ENCODE measurements around the gene IGSF10. TPM values are rescaled to one million over a fixed set of nuclear protein-coding genes. Genes with fewer than 3 reads are reported as not detected.

IGSF10 gene
- total and polyA plus RNA-seq, 7 donors, result 0.04 to 1.3 (median 0.23) TPM; not detected in 1

GRCh38 chr3:151483488-151483887, 22.6 kb upstream of the IGSF10 start:
- ATAC-seq, result no peak
- intact Hi-C loops (cut with DNase I), result no loop called here
- TF ChIP-seq CTCF (IDR thresholded peaks at IDR 0.05), result no peak
- DNase-seq, result no peak
- Histone ChIP-seq H3K9me3 (peaks cover 7% of the 10 kb centered on the region), H3K4me3 (no peak overlapping the region), H3K36me3 (ENCODE audit: insufficient read depth in 1 of 2, low read depth in 1 of 2) (no peaks in the 10 kb centered on the region), H3K27ac (no peak overlapping the region), H3K27me3 (ENCODE audit: insufficient read depth in 3 of 3, low read length in 2 of 3) (no peaks in the 10 kb centered on the region), H3K4me1 (no peaks in the 10 kb centered on the region)
- 88 to 97% (median 95%) methylated on average over 1 of the region's 1 CpG for whole genome bisulfite sequencing, 3 donors

GRCh38 chr3:151480492-151480891, 19.6 kb upstream of the IGSF10 start:
- DNase-seq, result no peak
- H3K27ac ChIP-seq, result no peak overlapping the region
- ATAC-seq, result no peak
- intact Hi-C loops (cut with DNase I), result no loop called here
- H3K9me3 ChIP-seq, result peaks cover 7% of the 10 kb centered on the region
- TF ChIP-seq CTCF (IDR thresholded peaks at IDR 0.05), result no peak
- no peak overlapping the region for H3K4me3 ChIP-seq
- H3K4me1 ChIP-seq, result peaks cover 3% of the 10 kb centered on the region
- H3K36me3 ChIP-seq (ENCODE audit: insufficient read depth in 1 of 2, low read depth in 1 of 2), result no peaks in the 10 kb centered on the region
- 80 to 85% (median 83%) methylated on average over 2 of the region's 2 CpGs for WGBS, 3 donors
- no peaks in the 10 kb centered on the region for H3K27me3 ChIP-seq (ENCODE audit: insufficient read depth in 3 of 3, low read length in 2 of 3)

DNA sequence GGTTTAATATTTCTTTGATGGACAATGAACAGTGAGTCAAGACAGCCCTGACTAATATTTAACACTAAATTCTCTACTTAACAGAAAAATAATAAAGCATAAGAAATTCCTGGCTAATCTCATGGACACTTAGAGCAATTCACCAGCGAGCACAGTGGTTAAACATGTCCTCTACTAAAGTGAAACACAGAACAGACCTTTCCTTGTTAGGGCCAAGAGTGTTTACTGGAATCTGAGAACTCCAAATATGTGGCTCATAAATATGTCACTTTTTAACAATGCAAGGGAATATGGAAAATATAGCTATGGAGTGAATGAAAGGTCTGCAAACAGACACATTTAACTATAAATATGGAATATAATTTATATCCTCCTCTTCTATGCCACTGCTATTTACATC, 18.6 kb upstream of the IGSF10 start:
- no peak for TF ChIP-seq CTCF (IDR thresholded peaks at IDR 0.05)
- Histone ChIP-seq H3K4me3 (no peak overlapping the region), H3K27me3 (ENCODE audit: insufficient read depth in 3 of 3, low read length in 2 of 3) (no peaks in the 10 kb centered on the region), H3K27ac (no peak overlapping the region), H3K4me1 (peaks cover 3% of the 10 kb centered on the region), H3K36me3 (ENCODE audit: insufficient read depth in 1 of 2, low read depth in 1 of 2) (no peaks in the 10 kb centered on the region), H3K9me3 (peaks cover 7% of the 10 kb centered on the region)
- WGBS, 3 donors, result 20 to 32% (median 26%) methylated on average over 1 of the region's 1 CpG
- intact Hi-C loops (cut with DNase I), result no loop called here
- ATAC-seq, result no peak
- DNase-seq, result no peak

GRCh38 chr3:151478335-151478697, 17.5 kb upstream of the IGSF10 start:
- H3K36me3 ChIP-seq (ENCODE audit: insufficient read depth in 1 of 2, low read depth in 1 of 2), result no peaks in the 10 kb centered on the region
- intact Hi-C loops (cut with DNase I), result no loop called here
- H3K9me3 ChIP-seq, result peaks cover 7% of the 10 kb centered on the region
- H3K27ac ChIP-seq, result no peak overlapping the region
- no peaks in the 10 kb centered on the region for H3K27me3 ChIP-seq (ENCODE audit: insufficient read depth in 3 of 3, low read length in 2 of 3)
- peaks cover 3% of the 10 kb centered on the region for H3K4me1 ChIP-seq
- DNase-seq (no peak), ATAC-seq (no peak)
- WGBS, 3 donors, result 14 to 36% (median 34%) methylated on average over 1 of the region's 1 CpG
- H3K4me3 ChIP-seq, result no peak overlapping the region
- TF ChIP-seq CTCF (IDR thresholded peaks at IDR 0.05), result no peak

DNA sequence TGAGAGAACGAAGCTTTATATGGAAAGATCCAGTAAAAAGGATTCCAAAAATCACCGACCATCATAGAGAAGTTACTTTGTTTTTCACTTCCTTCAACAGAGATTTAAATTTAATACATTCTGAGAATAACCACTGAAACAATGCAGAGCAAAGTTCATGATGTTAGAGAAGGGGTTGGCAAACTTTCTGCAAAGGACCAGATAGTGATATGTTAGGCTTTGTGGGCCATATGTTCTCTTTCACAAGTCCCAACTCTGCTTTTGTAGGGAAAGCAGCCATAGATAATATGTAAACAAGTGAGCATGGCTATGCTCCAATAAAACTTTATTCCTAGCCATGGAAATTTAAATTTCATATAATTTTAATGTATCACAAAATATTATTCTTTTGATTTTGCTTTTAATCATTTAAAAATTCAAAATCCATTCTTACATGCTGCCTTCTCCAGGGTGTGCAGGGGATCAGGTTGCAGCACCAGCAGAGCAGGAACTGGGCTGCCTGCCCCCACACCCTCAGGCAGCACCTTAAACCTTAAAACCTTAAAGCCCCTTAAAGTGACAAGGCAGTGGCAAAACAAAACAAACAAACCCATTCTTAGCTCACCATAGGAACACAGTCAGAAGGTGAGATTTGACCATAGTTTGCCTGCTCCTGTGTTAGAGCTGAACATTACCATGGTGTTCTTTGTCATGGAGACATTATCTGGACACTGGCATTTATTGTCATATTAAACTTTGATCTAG, 16.9 kb upstream of the IGSF10 start:
- H3K27ac ChIP-seq, result no peak overlapping the region
- no peak overlapping the region for H3K4me3 ChIP-seq
- peaks cover 6% of the 10 kb centered on the region for H3K9me3 ChIP-seq
- no peaks in the 10 kb centered on the region for H3K36me3 ChIP-seq (ENCODE audit: insufficient read depth in 1 of 2, low read depth in 1 of 2)
- H3K4me1 ChIP-seq, result peaks cover 3% of the 10 kb centered on the region
- 60 to 85% (median 79%) methylated on average over 2 of the region's 2 CpGs for WGBS, 3 donors
- no peak for TF ChIP-seq CTCF (IDR thresholded peaks at IDR 0.05)
- DNase-seq (no peak), ATAC-seq (no peak)
- no peaks in the 10 kb centered on the region for H3K27me3 ChIP-seq (ENCODE audit: insufficient read depth in 3 of 3, low read length in 2 of 3)
- intact Hi-C loops (cut with DNase I), result no loop called here
